CD1c-positive myeloid dendritic cell (primary cell): Measurements from ENCODE around the gene CALD1.

Source experiments
- DNase-seq: peaks from one replicate; pipeline ENCODE4 v3.0.0-alpha.2; 2016; ENCODE audit errors: extremely low spot score

The CALD1 gene

GRCh38 chr7:134894928-134895327, 115.5 kb downstream of the CALD1 start:
- no peak for DNase-seq

- no peak for DNase-seq
Measured at GRCh38 chr7:134896073-134896472, 116.6 kb downstream of the CALD1 start.

GRCh38 chr7:134897936-134898335, 118.5 kb downstream of the CALD1 start:
- no peak for DNase-seq

- DNase-seq: no peak
Measured at GRCh38 chr7:134899729-134900128, 120.3 kb downstream of the CALD1 start.

GRCh38 chr7:134900166-134900982, 120.9 kb downstream of the CALD1 start:
- no peak for DNase-seq

- no peak for DNase-seq
Measured at GRCh38 chr7:134901389-134902020, 122.1 kb downstream of the CALD1 start.

- DNase-seq: no peak
Measured at GRCh38 chr7:134902058-134902457, 122.6 kb downstream of the CALD1 start.

- DNase-seq: no peak
Measured at GRCh38 chr7:134903073-134903790, 123.8 kb downstream of the CALD1 start.

GRCh38 chr7:134905375-134905774, 125.9 kb downstream of the CALD1 start:
- peak; percentile 10 for DNase-seq

GRCh38 chr7:134907000-134907399, 127.6 kb downstream of the CALD1 start:
- no peak for DNase-seq

GRCh38 chr7:134907639-134908038, 128.2 kb downstream of the CALD1 start:
- no peak for DNase-seq

- no peak for DNase-seq
Measured at GRCh38 chr7:134908289-134908688, 128.9 kb downstream of the CALD1 start.

- no peak for DNase-seq
Measured at GRCh38 chr7:134910214-134910890, 130.9 kb downstream of the CALD1 start.

- no peak for DNase-seq
Measured at GRCh38 chr7:134910968-134911367, 131.5 kb downstream of the CALD1 start.

- no peak for DNase-seq
Measured at GRCh38 chr7:134916171-134916883, 136.9 kb downstream of the CALD1 start.

- DNase-seq: no peak
Measured at GRCh38 chr7:134919240-134919641, 139.8 kb downstream of the CALD1 start.

- DNase-seq: no peak
Measured at GRCh38 chr7:134920026-134920753, 140.8 kb downstream of the CALD1 start.

GRCh38 chr7:134922720-134923704, 143.6 kb downstream of the CALD1 start:
- no peak for DNase-seq

- DNase-seq: no peak
Measured at GRCh38 chr7:134925766-134926165, 146.3 kb downstream of the CALD1 start.

- DNase-seq: no peak
Measured at GRCh38 chr7:134926396-134926795, 147.0 kb downstream of the CALD1 start.
